GM18507 (cell line): ENCODE measurements around the gene CDH2.

Source experiments
- DNase-seq: peaks from one replicate; pipeline ENCODE4 v3.0.0; 2011; ENCODE audit warnings: low read depth; ENCODE audit not compliant: insufficient read length; ENCODE audit errors: extremely low spot score
- FAIRE-seq: peaks from 2 replicates; lab custom pipeline; 2011; peaks lifted over from hg19 to GRCh38; lab: Jason Lieb, UNC

Gene CDH2

DNA sequence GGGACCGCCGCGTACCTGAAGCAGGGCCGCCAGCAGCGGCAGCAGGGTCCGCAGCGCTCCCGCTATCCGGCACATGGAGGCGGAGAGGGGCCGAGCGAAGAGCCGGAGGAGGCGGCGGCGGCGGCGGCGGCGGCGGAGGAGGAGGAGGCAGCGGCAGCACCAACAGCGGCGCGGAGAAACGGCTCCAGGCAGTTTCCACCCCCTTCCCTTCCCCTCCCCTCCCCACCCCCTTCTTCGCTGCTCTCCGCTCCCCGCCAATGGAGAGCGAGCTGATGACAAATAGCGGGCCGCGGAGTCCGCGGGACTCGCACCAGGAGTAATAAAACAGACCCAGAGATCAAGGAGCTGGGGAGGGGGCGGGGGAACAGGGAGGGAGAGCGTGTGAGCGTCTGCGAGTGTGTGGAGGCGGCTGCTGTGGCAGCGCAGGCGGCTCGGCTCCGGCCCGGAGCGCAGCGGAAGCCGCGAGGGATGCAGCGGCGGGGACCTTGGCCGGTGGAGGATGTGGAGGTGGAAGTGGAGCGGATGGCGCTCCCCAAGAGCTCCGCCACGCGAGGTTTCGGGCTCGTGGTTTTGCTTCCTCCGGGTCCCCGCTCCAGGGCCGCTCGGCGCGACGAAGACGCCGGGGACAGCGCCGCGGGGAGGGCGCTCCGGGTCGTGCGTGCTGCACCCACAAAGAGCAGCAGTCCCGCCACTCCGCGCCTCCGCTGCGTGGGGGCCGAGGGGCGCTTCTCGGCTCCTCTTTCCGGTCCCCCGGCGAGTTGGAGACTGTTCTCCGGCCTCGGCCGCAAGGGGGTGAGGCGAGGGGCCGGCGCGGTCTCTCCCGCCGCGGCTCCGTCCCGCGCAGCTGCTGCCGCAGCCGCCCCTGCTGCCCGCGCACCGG lies at the start of gene CDH2:
Gene CDH2 (minus strand): TSS at position 183 of the 880 bp plus-strand sequence. CDS start 108 bp downstream, at position 75.
- DNase-seq (no peak), FAIRE-seq (no peak)

DNA sequence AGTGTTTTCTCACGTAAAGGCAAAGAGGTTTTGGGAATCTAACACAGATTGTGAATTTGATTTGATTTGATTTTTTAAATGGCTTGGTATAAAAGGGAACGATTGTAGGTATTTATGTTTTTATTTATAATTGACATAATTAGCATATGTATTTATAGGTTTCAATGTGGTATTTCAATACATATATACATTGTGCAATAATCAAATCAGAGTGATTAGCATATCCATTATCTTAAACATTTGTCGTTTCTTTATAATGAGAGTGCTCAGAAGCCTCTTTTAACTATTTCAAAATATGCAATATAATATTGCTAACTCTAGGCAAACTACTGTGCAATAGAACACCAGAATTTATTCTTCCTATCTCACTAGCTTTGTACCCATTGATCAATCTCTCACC lies 35.1 kb upstream of the CDH2 start:
- FAIRE-seq (no peak), DNase-seq (no peak)

DNA sequence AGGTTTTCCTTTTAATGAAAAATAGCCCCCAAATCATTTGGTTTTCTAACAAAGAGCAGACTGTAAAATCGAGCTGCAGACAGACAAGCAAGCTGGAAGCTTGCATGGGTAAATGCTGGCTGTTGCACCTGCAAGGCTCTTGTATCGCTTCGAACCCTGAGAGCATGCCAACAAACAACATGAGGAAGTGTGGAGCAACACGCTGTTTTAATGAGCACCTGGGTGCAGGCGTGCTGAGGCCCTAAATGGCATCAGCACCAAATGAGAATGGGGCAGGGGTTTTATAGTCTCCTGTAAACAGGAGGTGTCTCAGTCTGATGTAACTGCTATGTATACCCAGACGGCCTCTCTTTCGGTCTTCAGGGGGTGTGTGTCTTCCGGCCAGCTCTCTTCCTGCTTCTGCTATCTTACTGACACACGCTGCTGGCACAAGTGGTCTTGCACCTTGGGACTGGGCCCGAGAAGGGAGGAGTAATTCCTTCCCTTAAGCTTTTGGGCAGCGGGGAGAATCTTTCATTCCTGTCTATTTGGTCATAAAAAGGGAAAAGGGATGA lies 31.9 kb upstream of the CDH2 start:
- FAIRE-seq, result no peak

DNA sequence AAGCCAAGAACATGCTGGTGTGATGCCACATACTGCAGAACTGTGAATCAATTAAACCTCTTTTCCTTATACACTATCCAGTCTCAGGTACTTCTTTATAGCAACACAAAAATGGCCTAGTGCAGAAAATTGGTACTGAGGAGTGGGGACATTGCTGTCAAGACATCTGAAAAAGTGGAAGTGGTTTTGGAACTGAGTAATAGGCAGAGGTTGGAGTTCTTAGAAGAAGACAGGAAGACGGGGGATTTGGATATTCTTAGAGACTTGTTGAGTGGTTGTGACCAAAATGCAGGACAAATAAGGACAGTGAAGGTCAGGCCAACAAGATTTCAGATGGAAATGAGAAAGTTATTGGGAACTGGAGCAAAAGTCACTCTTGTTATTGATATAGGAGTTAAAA lies 31.3 kb upstream of the CDH2 start:
- no peak for FAIRE-seq
- DNase-seq, result no peak

More for the DNA sequence above, 31.9 kb upstream of the CDH2 start:
- no peak for DNase-seq

DNA sequence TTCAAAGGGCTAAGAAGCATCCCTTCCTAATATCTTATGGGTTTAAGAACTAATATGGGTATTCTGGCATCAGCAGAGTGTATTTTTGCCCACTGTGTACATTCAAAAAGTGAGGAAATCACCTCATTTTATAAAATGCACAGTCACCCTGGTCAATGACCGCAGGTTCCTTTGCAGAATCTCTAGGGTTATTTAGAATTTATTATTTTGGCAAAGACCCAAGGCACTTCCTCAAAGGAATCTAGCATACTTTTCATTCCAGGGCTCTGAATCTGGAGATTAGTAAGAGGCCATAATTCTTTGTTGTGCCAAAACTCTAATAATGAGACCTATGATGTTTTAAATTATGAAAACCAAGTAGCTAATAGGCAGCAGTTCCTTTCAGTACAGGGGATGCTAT lies 27.2 kb upstream of the CDH2 start:
- FAIRE-seq, result no peak
- DNase-seq, result no peak

DNA sequence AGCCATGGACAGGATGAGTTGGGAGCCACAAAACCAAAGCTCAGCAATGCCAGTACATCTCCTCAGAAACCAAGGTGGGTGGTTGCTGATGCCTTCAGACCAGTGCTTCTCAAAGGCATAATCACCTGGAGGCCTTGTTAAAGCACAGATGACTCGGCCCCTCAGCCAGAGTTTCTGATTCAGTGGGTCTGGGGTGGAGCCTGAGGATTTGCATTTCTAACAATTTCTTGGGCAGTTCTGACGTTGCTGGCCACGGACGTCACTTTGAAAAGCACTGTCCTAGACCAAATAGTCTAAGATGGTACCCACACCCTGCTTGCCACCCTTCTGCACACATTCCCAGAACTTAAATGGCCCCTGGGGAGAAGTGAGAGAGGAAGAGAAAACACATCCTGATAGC lies 24.1 kb upstream of the CDH2 start:
- FAIRE-seq (no peak), DNase-seq (no peak)

DNA sequence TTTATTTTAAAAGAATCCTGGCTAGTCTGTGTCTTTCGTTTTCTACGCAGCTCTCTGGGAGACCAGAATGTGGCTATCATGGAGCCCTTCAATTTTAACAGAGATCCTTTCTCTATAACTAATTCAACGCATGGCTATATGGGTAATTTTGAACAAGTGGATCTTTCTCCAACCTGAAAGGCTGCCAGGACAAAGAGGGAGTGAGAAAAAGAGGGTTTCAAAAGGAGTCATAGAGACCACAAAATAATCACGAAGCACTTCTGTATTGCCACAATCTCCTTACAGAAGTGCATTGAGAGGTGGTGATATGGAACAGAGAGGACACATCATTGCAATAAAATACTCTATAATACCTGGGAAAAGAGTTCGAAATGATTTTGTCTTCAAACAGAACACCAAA lies 21.7 kb upstream of the CDH2 start:
- no peak for FAIRE-seq

DNA sequence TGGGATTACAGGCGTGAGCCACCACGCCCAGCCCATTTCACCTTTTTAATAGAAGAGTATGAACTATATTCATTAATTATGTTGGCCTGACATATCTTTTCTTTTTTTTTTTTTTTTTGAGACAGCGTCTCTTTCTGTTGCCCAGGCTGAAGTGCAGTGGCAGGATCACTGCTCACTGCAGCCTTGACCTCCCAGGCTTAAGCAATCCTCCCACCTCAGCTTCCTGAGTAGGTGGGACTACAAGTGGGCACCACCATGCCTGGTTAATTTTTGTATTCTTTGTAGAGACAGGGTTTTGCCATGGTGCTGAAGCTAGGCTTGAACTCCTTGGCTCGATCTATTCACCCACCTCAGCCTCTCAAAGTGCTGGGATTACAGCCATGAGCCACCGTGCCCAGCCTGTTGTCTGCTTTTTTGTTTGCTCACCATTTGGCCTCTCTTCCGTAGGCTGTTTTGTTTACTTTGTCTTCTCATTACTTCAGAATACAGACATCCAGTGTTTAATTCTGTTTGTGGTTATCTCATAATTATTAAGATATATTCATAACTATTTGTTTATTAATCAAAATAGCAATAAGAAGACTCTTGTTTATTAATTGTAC lies 16.3 kb upstream of the CDH2 start:
- no peak for FAIRE-seq

More for the DNA sequence above, 21.7 kb upstream of the CDH2 start:
- DNase-seq, result no peak

DNA sequence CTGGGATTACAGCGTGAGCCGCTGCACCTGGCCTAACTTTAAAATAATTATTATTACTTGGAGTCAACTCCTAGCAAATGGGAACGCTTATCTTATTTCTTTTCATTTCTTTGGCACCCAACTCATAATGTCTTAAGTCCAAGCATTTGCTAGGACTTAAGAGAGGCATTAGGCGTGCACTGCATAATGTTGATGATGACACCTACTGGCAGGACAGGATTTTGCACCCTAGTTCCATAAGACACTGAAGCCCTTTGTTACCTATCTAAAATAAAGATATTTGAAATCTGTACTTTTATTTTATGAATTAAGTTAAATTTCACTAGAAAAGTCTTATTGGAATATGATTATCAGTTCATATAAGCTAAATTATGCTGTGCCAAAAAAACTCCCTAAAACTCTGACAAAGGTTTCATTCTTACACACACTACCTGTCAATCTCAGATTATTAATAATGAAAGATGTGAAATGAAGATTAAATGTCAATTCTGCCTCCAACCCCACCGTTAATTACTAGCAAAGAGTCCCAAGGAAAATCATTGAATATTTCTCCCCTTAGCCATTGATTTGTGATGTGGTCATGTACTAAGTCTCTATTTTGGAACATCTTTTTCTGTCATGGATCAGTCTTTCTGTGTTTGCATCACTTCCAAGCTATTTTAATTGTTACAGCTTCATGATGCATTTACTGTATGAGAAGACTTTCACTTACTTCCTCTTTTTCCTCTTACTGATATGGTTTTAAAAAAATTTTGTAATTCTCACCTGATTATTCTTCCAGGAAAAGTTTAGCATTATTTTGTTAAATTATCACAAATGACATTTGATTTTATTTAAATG lies 12.7 kb upstream of the CDH2 start:
- DNase-seq (no peak), FAIRE-seq (no peak)

More for the DNA sequence above, 16.3 kb upstream of the CDH2 start:
- DNase-seq, result no peak

DNA sequence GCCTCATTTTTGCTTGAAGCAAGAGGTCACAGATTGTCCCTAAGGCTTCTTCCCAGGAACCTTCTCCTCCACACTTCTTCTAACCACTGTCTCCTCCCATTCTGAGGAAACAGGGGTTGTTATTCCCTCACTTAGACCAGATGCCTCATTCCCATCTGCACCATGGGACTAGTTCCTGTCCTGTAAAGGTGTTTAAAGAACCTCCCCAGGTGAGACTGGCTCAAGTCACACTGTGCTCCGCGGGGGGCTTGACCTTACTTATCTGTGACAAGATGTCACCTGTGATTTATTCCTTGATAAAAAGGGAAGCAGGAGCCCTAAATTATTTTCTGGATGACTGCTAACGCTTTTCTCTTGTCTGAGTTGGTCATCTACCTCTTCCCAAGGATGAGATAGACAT lies 8.2 kb upstream of the CDH2 start:
- FAIRE-seq (no peak), DNase-seq (no peak)

DNA sequence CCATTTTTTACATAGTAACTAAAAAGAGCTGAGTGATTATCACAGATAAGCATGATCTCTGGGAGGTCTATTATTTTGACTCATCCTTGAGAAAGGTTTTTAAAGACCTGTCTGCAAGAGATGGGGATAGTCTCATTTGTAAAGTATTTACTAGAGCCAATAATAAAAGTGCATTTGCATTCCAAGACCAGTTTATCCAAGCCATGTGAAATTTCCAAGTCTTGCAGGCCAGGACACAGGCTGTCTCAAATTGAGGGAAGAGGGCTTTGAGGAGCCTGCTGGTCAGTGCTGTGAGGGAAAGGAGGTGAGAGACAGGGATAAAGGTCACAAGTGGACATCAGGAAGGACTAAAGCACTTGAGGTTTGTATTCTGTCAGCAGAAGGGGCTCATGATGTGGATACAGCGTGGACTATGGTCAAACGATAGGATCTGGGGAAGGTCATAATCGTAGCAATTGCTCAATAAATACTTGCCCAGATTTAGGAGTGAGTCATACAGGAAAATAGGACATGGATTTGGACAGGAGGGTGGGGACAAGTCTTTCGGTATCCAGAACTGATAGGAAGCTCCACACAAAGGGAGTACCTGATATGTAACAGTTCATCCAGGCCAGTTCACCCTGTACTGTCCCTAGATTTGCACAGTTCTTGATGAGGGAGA lies 6.6 kb upstream of the CDH2 start:
- no peak for DNase-seq
- no peak for FAIRE-seq

DNA sequence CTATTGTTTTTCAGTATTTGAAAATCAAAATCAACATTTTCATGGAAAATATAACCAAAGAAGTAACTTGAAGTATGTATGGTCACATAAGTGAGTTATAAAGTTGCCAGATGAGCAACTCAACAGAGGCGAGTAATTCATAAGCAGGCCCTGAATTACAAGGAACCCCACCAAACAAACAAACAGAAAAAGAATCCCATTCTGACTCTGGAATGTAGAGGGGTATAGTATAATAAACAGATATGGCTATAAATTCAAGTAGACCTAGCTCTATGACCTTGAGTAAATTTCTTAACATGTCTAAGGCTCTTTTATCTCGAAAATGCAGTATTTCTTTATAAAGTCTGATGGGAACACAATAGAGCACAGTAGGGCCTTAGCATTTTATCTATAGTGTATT lies 4.7 kb upstream of the CDH2 start:
- FAIRE-seq, result no peak
- no peak for DNase-seq

DNA sequence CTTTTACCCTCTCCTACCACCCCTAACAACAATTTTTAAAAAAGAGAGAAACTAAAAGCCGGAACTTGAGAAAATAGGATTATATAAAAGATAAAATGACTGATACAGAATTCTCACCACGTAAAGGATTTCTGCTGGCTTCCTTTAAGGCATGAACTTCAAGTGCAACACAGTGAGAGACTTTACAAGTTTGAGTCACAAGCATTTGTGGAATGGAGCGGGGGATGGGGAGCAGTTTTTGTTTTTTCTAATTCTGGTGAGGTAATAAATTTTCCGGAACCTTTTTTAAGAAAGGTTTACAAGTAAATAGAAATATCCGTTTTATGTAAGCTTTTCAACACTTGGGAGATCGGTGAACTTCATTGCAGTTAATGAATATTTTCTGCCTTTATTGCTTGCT lies 1.8 kb upstream of the CDH2 start:
- FAIRE-seq (no peak), DNase-seq (no peak)

DNA sequence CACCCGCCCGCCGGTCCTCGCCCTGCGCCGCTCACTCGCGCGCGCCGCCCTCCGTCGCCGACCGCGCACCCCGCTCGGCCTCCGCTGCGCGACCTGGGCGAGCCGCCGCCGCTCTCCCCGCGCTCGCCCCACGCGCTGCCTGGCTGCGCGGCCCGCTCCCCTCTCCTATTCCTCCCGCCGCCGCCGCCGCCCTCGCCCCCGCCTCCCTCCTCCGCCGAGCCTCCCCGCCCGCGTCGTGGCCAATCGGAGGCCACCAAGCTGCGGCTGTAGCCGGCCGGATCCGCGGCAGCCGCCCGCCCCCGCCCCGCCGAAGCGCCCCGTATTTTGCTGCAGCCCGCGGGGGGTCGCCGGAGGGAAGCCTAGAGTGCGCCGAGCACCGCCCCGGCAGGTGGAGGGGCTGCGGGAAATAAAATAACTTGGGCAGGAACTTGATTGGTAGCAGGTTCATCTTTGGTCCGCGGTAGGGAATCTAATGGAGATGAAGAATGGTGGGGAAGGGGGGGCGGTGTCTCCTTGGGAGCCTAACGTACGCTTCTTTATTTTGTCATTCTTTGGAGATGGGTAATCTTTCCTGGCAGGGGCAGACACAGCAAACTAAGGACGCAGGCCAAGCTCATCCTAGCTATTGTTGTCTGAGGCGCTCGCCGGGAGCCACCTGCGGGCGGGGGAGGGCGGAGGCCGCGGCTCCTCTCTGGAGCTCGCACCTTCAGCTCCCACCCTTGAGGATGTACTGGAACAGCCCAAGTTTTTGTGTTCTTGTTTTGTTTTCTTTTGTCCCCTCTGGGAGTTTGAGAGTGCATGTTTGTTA lies 1.1 kb upstream of the CDH2 start:
- FAIRE-seq, result no peak
- no peak for DNase-seq

DNA sequence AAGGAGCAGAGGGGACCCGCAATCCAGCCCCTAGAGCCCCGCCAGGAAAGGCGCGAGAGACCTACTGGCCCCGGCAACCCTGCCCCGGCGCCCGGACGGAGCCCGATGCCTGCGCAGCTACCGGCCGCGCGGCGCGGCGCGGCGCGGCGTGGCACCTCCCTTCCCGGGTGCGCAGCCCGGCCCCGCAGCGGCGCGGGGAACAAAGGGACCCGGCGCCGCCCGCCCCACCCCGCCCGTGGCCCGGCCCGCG lies 307 bp downstream of the CDH2 start:
- FAIRE-seq (no peak), DNase-seq (no peak)

DNA sequence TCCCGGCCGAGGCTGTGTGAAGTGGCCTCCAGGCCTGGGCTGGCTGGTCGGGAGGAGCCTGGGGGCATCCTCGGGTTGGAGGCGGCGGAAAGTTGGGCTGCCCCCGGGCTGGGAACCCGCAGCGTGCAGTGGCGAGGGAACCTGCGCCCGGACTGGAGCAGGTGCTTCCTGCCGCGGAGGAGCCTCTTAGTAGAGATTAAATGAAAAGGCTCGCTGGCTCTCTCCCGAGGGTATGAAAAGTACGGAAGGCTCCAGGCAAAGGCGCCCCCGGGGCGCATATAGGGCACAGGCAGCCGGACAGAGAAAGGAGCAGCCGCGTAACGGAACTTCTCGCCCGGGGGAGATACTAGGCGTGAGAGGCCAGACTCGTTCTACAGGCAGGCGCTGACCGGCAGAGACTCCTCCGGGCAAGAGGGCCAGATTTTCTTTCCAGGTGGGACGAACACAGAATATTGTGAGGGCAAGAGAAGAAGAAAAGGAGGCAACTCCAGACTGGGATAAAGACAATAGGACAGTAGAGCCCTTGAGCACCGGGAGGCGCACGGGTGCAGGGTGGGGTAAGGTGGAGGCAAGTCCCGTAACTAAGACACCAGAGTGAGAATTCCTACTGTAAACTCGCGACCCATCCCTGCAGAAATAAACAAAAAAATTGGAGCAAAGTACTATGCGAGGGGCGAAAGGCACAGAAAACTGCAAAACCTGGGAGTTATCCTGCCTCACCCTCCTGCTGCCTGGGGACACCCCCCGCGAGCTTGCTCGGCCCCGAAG lies 816 bp downstream of the CDH2 start:
- no peak for DNase-seq

DNA sequence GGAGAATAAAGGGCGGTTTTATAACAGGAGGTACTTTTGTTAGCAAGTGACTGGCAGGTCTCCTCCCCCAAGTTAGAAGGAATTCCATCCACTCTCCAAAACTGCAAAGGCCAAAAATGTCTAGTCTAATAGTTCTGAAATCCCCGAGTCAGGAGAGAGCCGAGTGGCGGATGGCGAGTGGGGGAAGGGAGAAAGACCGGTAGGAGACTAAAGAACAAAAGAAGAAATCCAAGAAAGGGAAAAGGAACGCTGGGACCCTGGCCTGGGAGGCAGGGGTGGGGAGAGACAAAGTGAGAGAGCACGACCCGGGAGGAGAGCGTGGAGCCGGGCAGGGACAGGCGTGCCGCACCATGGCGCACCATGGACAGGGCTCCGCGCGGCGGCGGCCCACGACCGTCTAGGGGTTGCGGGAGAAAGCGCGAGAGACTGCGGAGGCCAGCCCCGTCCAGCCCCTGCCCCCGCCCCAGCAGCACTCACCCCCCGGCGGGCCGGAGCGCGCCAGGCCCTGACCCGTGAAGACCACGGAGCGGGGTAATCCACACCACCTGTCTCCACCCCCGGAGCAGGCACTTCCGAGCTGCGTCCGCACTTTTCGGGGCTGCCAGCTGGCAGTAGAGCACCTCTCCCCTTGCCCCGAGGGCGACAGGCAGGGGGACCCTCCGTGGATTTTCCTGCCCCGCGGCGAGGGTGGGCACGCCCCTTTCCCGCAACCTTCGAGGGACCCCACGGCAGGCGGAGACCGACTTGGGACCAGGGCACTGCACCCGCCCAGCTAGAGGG lies 1.6 kb downstream of the CDH2 start:
- no peak for FAIRE-seq
- no peak for DNase-seq

More for the DNA sequence above, 816 bp downstream of the CDH2 start:
- FAIRE-seq, result no peak
